Measurements from ENCODE around the gene FREM2.

FREM2 gene

DNA sequence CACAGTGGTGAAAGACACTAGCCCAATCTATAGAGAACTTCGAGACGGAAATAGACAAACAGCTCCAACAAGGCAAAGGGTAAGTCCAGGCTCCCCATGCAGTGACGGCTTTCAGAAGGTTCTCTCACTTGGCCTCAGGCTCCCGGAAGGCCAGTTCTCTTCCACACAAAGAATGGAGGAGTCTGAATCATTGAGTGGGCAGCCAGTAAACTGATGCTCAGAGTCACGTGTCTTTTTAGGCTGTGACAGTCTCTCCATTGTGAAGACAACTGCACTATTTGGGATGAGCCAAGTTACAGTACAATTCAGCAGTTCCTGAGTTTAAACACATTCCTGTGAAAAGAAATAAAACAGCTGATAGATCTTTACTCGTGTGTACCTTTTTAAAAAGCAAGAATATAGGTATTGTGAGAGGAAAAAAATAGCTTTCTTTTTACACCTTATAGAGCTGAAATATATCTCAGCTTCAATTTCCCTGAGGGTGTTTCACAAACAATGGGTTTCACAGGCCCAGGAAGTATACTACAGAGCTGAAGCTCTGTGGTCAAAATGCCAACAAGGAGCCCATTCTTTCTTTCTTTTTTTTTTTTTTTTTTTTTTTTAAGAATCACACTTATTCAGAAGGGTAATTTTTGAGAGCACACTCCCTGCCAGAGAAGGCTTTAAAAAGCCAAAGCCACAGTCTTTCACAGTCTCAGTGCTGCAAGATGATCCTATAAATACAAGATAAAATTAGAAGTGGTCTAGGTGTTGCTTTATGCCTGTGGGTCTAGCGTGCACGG lies 135.1 kb downstream of the FREM2 start:
- in situ Hi-C loops (cut with HindIII; ENCODE audit: low sequenced_read_pairs) = no loop called here

DNA sequence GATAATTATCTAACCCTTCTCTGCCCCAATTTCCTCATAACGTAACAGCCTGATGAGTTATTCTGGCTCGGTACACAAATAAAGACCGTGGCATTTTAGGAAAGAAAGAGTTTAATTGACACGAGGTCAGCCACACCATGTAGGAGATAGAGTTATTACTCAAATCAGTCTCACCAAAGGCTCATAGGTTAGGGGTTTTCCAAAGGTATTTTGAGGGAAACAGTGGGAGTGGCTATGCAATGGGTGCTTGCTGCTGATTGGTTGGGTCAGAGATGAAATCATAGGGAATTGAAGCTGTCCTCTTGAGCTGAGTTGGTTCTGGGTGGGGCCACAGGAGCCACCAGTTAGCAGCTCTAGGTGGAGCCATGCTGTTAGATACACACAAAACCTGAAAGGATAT lies 137.5 kb downstream of the FREM2 start:
- in situ Hi-C loops (cut with HindIII; ENCODE audit: low sequenced_read_pairs) = no loop called here

DNA sequence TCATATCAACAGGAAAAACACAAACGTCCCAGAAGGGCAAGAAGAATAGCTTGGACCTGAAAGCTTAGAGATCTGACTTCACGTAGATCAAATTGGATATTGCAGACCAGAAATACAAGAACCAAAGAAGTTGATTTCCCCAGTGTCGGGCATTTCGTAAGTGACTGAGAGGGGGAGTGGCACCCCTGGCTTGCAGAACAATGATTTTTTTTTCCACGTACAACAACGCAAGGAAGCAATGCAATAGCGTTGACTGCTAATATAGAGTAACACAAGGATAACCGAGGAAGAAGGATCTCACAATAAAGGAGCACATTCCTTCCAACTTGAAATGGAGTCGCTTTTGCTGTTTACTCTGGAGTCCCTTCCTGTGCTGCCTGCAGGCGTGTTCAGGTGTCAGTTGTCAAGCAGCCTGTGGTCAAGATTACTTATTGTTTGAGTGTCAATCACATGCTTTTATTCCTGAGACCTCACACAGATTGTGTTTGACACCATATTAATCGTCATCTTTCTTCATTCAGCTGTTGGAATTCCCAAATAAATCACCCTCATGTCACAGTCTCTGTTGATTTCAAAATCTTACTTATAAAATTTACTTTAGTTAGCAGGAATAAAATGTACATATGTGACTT lies 139.4 kb downstream of the FREM2 start:
- in situ Hi-C loops (cut with HindIII; ENCODE audit: low sequenced_read_pairs) = no loop called here

DNA sequence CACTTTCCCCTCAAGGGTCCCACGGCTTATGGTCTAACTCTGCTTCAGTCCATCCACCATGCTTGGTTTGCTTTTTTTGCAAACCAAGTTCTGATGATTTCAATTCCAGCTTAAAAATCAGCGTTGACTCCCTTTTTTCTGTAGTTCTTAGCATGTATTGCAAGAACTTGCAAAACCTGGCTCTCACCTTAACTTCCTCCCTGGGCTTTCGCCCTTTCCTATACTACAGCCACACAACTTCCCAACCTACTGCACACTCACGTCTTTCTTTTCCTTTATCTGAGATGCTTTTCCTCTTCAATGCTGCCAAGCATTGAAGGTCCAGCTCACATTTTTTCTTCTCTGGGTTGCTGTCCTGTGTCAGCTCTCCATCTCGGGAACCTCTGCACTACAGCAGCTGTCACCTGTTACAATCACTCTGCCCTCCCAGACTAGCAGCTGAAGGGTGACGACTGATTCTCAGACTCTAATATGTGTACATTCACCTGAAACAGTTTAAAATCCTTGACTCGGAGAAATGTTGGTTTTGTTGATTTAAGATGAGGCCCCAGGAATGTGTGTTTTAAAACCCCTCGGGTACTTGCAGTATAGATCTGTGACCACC lies 143.7 kb downstream of the FREM2 start:
- in situ Hi-C loops (cut with HindIII; ENCODE audit: low sequenced_read_pairs) = no loop called here

DNA sequence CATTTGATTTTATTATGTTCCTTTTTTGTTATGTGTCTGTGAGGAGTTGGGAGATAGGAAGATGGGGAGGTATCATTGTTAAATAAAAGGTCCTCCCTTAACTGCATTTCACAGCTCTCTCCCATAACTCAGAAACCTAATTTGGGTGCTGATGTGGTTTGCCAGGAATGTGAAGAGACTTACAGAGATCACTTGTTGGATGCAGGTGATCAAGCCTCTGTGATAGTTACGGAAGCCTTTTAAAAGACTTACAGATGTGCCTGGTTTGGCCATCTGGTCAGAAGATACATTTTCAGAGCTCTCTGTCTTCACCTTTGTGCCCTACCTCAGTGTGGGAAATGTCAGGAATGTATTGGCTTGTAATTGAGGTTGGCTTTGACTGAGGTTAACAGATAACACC lies 157.7 kb downstream of the FREM2 start:
- in situ Hi-C loops (cut with HindIII; ENCODE audit: low sequenced_read_pairs) = no loop called here

DNA sequence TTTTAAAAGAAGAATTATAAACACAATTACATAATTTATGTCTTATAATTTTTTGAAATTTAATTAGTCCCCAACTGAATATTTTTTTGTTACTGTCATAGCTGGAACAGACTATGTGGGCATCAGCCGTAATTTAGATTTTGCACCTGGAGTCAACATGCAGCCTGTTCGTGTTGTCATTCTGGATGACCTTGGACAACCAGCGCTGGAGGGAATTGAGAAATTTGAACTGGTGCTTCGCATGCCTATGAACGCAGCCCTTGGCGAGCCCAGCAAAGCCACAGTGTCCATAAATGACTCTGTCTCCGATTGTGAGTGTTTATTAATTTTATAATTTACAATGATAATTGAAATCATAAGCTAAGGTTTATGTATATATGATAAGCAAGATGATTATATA lies 161.5 kb downstream of the FREM2 start:
- in situ Hi-C loops (cut with HindIII; ENCODE audit: low sequenced_read_pairs) = no loop called here

DNA sequence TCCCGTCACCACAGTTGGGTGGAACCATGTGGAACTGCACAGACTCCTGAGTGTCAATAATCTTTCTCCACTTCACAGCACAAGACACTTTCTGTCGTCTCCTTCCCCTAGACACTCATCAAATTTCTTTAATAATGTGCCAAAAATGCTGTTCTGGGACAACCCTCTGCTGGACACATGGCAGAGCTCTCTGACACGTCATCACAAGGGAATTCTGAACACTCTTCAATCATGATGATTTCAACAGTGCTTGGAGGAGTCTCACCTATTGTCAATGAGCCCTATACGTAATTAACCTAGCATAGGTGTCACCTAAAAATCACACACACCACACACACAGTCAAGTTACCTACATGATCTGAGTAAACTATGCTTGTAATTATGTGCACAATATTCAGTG lies 162.4 kb downstream of the FREM2 start:
- in situ Hi-C loops (cut with HindIII; ENCODE audit: low sequenced_read_pairs) = no loop called here

DNA sequence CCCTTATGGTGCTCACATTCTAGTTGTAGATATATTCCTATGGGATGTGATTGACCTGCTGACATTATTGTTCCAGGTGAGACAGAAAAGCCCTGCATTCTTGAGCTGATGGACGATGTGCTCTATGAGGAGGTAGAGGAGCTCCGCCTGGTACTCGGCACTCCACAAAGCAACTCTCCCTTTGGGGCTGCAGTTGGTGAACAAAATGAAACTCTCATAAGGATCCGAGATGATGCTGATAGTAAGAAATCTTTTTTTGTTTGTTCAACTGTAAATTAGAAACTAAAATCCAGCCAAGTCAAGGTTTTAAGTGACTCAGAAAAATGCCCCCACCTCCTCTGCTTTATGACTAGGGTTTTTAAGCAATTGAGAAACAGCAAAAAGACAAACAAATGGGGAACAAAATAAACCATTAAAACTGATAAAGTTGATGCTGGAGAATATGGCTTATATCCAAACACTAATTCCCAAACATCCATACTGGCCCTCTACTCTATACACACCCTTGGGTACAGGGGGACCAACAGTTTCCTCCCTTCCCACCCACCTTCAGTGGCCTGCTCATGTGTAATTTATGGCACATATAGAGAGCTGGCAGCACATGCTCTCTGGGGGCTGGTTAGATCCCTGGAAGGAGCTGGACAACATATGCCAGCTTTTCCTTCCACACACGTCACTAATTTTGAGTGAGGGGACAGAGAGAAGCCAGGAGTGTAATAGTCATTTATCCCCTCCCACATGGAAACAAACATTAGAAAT lies 164.2 kb downstream of the FREM2 start:
- in situ Hi-C loops (cut with HindIII; ENCODE audit: low sequenced_read_pairs) = no loop called here

DNA sequence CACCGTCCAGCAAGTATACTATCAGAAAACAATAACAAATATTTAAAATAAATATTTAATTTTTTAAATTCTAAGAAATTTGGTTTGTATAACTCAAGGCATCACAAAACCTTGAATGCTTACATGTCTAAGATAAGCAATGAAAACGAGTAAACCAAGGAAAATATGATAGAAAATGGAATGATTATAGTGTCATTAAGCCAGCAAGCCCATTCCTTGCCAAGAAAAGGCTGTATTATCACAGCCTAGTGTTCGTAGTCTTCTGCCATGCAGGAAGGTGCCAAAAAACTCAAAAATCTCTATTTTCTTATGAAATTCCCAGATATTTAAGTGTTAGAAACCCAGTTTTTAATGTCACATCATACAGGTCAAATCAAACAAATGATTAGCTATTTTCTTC lies 167.3 kb downstream of the FREM2 start:
- in situ Hi-C loops (cut with HindIII; ENCODE audit: low sequenced_read_pairs) = no loop called here

DNA sequence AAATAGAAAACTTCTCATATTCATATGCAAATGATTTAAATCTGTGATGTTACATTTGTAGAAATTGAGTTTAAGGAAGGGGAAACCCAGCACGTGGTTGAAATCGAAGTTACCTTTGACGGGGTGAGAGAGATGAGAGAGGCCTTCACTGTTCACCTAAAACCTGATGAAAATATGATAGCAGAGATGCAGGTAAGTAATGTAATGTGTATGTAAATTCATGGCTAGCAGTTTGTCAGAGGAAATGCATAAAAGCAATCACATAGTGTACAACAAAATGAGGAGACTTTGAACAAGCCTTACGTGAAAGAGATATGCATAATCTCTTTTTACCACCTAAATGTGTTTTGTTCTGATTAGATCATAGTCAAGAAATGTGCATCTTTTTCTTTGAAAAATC lies 169.2 kb downstream of the FREM2 start:
- in situ Hi-C loops (cut with HindIII; ENCODE audit: low sequenced_read_pairs) = no loop called here

DNA sequence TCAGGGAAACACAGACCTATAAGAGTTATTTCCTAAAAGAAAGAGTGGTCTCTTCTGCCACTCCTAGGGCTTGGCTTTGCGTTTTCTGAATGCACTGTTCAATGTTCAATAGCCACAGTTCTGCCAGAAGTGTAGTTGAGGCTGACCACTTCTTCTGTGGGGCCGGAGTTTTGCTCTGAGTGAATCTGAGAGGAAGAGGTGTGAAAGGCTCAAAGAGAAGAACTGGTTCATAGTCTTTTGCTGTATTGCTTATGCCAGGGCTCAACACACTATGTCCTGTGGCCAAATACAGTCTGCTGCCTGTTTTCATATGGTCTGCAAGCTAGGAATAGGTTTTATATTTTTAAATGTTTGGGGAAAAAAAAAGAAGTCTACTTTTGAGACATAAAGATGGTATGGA lies 175.6 kb downstream of the FREM2 start:
- in situ Hi-C loops (cut with HindIII; ENCODE audit: low sequenced_read_pairs) = no loop called here

DNA sequence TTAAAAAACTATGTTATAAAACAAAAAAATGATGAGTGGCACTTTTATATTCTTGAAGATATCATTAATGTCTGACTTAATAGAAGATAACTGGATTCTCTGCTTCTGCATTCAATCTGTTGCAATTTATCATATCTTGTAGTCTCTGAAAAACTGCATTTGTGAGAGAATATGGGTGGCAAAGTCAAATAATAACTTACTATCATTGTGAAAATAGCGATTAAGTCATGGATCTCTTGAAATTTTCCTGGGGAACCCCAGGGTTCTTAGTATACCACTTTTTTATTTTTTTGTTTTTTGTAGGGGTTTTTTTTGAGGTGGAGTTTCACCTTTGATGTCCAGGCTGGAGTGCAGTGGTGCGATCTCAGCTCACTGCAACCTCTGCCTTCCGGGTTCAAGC lies 176.7 kb downstream of the FREM2 start:
- in situ Hi-C loops (cut with HindIII; ENCODE audit: low sequenced_read_pairs) = no loop called here

DNA sequence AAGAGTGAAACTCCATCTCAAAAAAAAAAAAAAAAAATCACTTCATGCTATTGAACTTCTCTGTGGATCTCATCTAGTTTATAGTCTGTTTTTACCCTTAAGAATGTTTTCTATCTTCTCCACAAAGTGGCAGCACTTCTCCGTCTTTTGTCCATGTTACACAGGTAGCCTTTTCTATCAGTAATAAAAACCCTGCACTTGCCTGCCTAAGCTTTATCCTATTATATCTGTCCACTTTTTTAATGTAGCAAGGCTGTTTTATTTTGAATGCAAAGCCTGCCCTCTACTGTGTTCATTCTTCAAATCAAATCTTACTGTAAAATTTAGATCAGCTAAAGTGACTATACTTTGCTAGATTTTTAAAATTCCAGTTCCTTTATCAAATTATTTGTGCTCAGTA lies 179.8 kb downstream of the FREM2 start:
- in situ Hi-C loops (cut with HindIII; ENCODE audit: low sequenced_read_pairs) = no loop called here

DNA sequence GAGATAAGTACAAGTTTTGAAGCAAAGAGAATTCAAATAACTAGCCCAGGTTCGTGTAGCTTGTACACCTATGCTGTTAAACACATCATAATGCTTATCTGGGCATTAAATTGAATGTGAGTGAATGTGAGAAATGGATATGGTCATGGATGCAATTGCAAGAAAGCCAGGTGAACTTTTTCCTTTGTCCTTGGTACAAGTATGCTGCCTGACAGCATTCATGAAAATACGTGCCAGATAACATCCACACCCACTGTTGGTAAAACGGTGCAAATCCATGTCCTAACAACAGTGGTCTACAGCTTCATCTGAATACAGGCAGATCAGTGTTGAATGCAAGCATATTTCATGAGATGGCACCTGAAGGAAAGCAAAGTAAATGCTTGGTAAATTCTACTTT lies 181.5 kb downstream of the FREM2 start:
- in situ Hi-C loops (cut with HindIII; ENCODE audit: low sequenced_read_pairs) = no loop called here

DNA sequence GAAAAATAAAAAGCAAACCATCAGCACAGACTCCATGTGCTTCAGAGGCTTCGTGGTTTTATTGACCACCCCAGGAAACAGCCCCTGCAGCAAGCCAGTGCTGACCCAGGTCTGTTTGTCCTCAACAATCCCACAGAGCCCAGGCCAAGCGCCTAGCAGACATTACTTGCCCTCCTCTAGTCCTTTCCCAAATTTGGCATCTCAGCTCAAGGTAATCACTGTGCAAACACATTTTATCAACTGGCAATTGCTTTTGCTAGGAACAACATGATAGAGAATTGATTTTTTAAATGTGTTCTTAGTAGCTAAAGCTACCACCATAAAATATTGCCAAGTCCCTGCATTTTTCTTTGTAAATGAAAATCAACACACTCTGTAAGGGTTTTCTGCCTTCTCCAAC lies 182.0 kb downstream of the FREM2 start:
- in situ Hi-C loops (cut with HindIII; ENCODE audit: low sequenced_read_pairs) = no loop called here

DNA sequence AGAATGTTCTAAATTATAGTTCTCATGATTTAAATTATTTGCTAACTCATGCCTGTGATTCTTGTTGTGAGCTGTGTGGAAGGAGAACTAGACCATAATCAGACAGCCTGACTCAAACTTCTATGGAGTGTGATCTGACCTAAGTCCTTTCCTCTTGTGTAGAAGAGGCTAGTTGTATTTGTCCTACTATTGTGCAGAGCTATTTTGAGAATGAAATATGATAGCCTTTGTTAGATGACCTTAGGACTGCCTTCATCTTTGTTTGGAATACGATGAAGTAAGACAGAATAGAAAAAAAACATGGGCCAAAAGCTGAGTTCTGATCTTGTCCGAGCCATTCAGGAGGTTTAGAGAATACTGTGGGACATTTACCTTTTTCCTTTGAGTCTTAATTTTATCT lies 184.4 kb downstream of the FREM2 start:
- in situ Hi-C loops (cut with HindIII; ENCODE audit: low sequenced_read_pairs) = no loop called here

DNA sequence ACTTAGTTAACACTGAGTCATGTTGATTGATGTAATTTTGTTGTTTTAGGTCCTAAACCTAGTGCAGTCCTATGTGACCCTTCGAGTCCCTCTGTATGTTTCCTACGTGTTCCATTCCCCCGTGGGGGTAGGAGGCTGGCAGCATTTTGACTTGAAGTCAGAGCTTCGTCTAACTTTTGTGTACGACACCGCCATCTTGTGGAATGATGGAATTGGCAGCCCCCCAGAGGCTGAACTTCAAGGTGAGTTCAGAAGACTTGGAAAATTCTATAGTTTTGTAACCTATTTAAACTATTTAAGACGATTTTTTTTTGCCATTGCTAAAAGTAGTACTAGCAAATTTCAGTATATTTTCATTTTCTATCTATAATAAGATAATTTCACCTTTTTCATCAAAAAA lies 185.8 kb downstream of the FREM2 start:
- in situ Hi-C loops (cut with HindIII; ENCODE audit: low sequenced_read_pairs) = no loop called here

DNA sequence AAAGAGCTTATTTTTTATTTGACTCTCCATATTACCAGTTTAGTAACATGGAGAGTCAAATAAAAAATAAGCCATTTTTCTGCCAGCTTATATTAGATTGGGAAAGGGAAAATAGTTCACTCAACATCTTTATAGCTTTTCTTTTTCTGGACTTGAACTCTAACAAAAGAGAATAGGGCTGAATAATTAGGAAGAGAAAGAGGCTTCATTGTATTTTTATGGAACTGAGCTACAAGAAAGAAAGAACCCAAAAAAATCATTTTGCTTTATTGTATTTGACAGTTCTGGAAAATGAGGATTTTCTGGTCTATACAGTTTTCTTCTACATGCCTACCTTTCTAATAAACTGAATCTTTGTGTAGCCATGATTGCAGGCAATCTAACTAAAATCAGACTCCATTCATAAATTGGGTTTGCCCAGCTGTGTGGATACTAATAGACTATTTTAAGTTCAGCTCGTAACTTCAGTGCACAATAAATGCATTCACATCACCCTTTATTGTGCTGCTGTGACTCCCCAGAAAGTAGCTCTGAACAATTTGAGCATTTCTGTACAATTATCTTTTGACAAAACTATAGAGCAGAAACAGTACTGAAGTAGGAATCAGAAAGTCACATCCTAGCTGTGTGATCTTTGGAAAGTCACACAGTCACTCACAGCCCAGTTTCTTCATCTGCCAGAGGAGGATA lies 188.5 kb downstream of the FREM2 start:
- in situ Hi-C loops (cut with HindIII; ENCODE audit: low sequenced_read_pairs) = no loop called here

DNA sequence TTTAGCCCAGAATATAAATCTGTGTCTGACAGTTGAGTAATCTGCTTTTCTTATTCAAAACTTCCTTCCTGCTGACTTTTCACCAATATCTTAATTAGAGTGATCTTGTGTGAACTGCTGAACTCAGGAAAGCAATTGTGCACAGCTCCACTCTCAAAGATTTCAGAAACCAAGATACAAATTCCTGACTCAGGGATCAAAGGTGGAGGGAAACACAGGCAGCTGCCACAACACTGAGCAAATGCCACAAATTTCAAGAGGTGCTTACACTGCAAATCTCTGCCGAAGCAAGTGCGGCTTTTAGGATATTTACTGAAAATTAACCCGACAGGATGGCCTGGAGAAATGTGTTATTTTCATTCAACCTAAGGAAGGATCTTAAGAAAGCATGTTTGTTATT lies 192.4 kb downstream of the FREM2 start:
- in situ Hi-C loops (cut with HindIII; ENCODE audit: low sequenced_read_pairs) = no loop called here

DNA sequence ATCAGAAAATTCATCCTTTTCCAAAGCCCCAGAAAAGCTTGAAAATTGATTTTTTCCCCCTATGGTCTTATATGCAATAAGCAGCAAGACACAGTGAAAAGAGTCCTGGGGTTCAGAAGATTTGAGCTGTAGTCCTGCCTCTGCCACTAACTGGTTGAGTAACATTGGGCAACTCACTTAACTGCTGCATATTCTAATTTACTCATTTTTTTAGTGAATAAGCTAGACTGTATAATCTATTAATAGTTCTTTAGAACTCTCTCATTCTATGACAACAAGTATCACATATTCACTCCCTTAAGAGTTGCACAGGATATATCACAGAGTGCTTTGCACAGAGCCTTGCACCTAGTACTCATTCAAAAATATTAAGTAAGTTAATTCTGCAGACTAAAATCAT lies 192.9 kb downstream of the FREM2 start:
- in situ Hi-C loops (cut with HindIII; ENCODE audit: low sequenced_read_pairs) = no loop called here

DNA sequence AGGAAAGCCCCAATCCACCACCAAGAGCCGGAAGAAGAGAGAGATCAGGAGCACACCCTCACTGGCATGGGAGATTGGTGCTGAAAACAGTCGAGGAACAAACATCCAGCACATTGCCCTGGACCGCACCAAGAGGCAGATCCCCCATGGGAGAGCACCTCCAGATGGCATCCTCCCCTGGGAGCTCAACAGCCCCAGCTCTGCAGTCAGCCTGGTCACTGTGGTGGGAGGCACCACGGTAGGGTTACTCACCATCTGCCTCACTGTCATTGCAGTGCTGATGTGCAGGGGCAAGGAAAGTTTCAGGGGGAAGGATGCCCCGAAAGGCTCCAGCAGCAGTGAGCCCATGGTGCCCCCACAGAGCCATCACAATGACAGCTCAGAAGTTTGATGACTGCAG lies 193.5 kb downstream of the FREM2 start:
- in situ Hi-C loops (cut with HindIII; ENCODE audit: low sequenced_read_pairs) = no loop called here

Data from endothelial cell of hepatic sinusoid (primary cell).